ENCODE data around the gene ERC2. TPM values are rescaled to one million over a fixed set of nuclear protein-coding genes. Genes with fewer than 3 reads are reported as not detected.

ERC2 gene
- total and polyA plus RNA-seq, 2 of the 8 experiments (the other 6 are each of a cell fraction or from before 2014, with no cell fraction given) = 16.4 to 22.8 TPM

DNA sequence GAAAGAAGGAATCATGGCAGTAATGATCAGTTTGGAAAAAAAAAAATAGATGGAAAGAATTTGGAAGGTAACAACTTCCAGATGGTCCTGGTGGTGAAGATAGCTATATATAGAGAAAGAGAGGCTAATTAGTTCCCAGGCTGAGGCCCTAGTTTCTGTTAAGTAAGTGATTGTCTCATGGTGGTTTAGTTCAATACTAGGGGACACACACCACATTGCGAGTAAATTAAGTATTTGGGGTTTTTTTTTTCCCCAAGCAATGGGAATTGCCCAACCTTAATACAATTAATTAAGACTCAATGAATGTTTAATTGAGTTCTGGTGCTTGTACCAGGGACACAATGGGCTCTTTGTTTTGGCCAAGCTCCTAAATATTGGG lies 837.4 kb downstream of the ERC2 start (continued):
- TF ChIP-seq, protein P1, sequence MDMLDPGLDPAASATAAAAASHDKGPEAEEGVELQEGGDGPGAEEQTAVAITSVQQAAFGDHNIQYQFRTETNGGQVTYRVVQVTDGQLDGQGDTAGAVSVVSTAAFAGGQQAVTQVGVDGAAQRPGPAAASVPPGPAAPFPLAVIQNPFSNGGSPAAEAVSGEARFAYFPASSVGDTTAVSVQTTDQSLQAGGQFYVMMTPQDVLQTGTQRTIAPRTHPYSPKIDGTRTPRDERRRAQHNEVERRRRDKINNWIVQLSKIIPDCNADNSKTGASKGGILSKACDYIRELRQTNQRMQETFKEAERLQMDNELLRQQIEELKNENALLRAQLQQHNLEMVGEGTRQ (IDR thresholded peaks at IDR 0.05; ENCODE audit: low read length) = no peak
- TF ChIP-seq EP300 (IDR thresholded peaks at IDR 0.05; ENCODE audit: borderline replicate concordance in 1 of 2, low read depth in 2 of 2, low read length in 2 of 2) = no peak
- TF ChIP-seq FOSL1 (IDR thresholded peaks at IDR 0.05; ENCODE audit: insufficient read depth, low read depth, low read length) = no peak
- TF ChIP-seq, protein P2, sequence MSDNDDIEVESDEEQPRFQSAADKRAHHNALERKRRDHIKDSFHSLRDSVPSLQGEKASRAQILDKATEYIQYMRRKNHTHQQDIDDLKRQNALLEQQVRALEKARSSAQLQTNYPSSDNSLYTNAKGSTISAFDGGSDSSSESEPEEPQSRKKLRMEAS (IDR thresholded peaks at IDR 0.05) = no peak

Data from H1 (cell line).